H1 (cell line): ENCODE data around the gene FAM114A2. TPM values are rescaled to one million over a fixed set of nuclear protein-coding genes. Genes with fewer than 3 reads are reported as not detected.
"Not testable (repeated sequence)": the region's sequence is repeated elsewhere in the genome, so short reads cannot be mapped to it uniquely, and the experiment has no call there.

Experiments
- CTCF ChIA-PET: fragments of 300-600 bp; sonication (Branson Sonifier 250); formaldehyde crosslinking; loops from one replicate; lab custom pipeline; 2021; ENCODE audit not compliant: partially characterized antibody; lab: Charles Lee
- POLR2A ChIA-PET: fragments of 300-600 bp; sonication (Branson Sonifier 250); formaldehyde crosslinking; loops from one replicate; lab custom pipeline; 2021; ENCODE audit warnings: inconsistent platforms; ENCODE audit not compliant: partially characterized antibody; lab: Charles Lee
- DNase-seq, 2 experiments: peaks; one replicate each; pipeline versions ENCODE4 v3.0.0 to v3.0.0-alpha.2; 2010 to 2022; ENCODE audit warnings: low spot score in 2 of 2, low read depth in 1 of 2, mixed read lengths in 1 of 2
- FAIRE-seq: peaks from 2 replicates; lab custom pipeline; 2011; peaks lifted over from hg19 to GRCh38; lab: Jason Lieb, UNC
- H2AFZ ChIP-seq: 2 replicates; pipeline ENCODE4 v1.8.1; 2012; ENCODE audit warnings: low read length, inconsistent platforms
- H2AK5ac ChIP-seq: 2 replicates; pipeline ENCODE4 v1.6.1; 2013; ENCODE audit warnings: low read depth, low read length
- H2BK120ac ChIP-seq: replicated peaks from 2 replicates; pipeline ENCODE3; 2013; ENCODE audit warnings: low read depth, low read length, inconsistent platforms
- H2BK12ac ChIP-seq: 2 replicates; pipeline ENCODE4 v1.6.1; 2013; ENCODE audit warnings: low read depth, low read length
- H2BK15ac ChIP-seq: 2 replicates; pipeline ENCODE4 v1.6.1; 2013; ENCODE audit warnings: low read length
- H2BK20ac ChIP-seq: 2 replicates; pipeline ENCODE4 v1.6.1; 2013; ENCODE audit warnings: low read length
- H2BK5ac ChIP-seq: 2 replicates; pipeline ENCODE4 v1.6.1; 2013; ENCODE audit warnings: low read depth, low read length
- H3K14ac ChIP-seq: 2 replicates; pipeline ENCODE4 v1.6.1; 2013; ENCODE audit warnings: inconsistent platforms; ENCODE audit not compliant: insufficient read length
- H3K18ac ChIP-seq: 2 replicates; pipeline ENCODE4 v1.6.1; 2013; ENCODE audit warnings: low read length; ENCODE audit errors: extremely low read depth
- H3K23ac ChIP-seq: 2 replicates; pipeline ENCODE4 v1.6.1; 2013; ENCODE audit warnings: inconsistent platforms; ENCODE audit not compliant: insufficient read length
- H3K23me2 ChIP-seq: 2 replicates; pipeline ENCODE4 v1.6.1; 2013; ENCODE audit warnings: low read depth, low read length
- H3K27ac ChIP-seq: 2 replicates; pipeline ENCODE4 v1.6.1; 2011; ENCODE audit warnings: low read depth, low read length, inconsistent platforms
- H3K27me3 ChIP-seq, 4 experiments: replicated peaks in 1 of 4; 1 replicate in 1 of 4; 2 replicates in 3 of 4; pipeline versions ENCODE4 v1.6.1 to v1.8.1; 2011 to 2013; ENCODE audit warnings: low read length in 3 of 4, mild to moderate bottlenecking in 3 of 4, inconsistent platforms in 2 of 4, mixed read lengths in 2 of 4, moderate library complexity in 1 of 4; ENCODE audit not compliant: control insufficient read depth in 3 of 4, insufficient read depth in 3 of 4; ENCODE audit errors: extremely low read depth in 1 of 4
- H3K36me3 ChIP-seq, 4 experiments: 2 replicates each; pipeline versions ENCODE4 v1.6.1 to v1.8.1; 2011 to 2013; ENCODE audit warnings: mild to moderate bottlenecking in 4 of 4, low read length in 3 of 4, moderate library complexity in 2 of 4, control low read depth in 1 of 4, inconsistent platforms in 1 of 4; ENCODE audit not compliant: insufficient read depth in 4 of 4, control insufficient read depth in 2 of 4
- H3K4ac ChIP-seq: replicated peaks from 2 replicates; pipeline ENCODE3; 2013; ENCODE audit warnings: low read length, low read depth, mixed read lengths, inconsistent platforms; ENCODE audit not compliant: insufficient read length
- H3K4me1 ChIP-seq, 4 experiments: replicated peaks in 1 of 4; 1 replicate in 1 of 4; 2 replicates in 3 of 4; pipeline versions ENCODE4 v1.6.1 to v1.8.1; 2011 to 2013; ENCODE audit warnings: low read length in 3 of 4, inconsistent platforms in 2 of 4, mixed read lengths in 1 of 4; ENCODE audit not compliant: insufficient read depth in 4 of 4, control insufficient read depth in 3 of 4
- H3K4me2 ChIP-seq, 2 experiments: 2 replicates each; pipeline versions ENCODE4 v1.6.1 to v1.8.1; 2011 to 2013; ENCODE audit warnings: low read depth in 2 of 2, low read length in 2 of 2, control low read depth in 1 of 2, inconsistent platforms in 1 of 2, mild to moderate bottlenecking in 1 of 2; ENCODE audit not compliant: insufficient read depth in 1 of 2
- H3K4me3 ChIP-seq, 4 experiments: fragments of 200-600, 300-600 bp in 1 of 4; sonication (generic), shearing (Covaris generic), sonication (Bioruptor Twin) in 1 of 4; 2 replicates each; pipeline versions ENCODE4 v1.5.1 to v1.8.1; 2011 to 2016; ENCODE audit warnings: low read length in 4 of 4, low read depth in 3 of 4, control low read depth in 2 of 4, inconsistent platforms in 2 of 4, mild to moderate bottlenecking in 2 of 4, mixed read lengths in 1 of 4, moderate library complexity in 1 of 4; ENCODE audit not compliant: insufficient read depth in 2 of 4; ENCODE audit errors: extremely low read depth in 1 of 4
- H3K56ac ChIP-seq: replicated peaks from 2 replicates; pipeline ENCODE3; 2013; ENCODE audit warnings: low read depth, mild to moderate bottlenecking, mixed read lengths, low read length, inconsistent platforms; ENCODE audit not compliant: insufficient read length
- H3K79me1 ChIP-seq: 2 replicates; pipeline ENCODE4 v1.6.1; 2013; ENCODE audit warnings: low read depth, low read length, control low read depth
- H3K79me2 ChIP-seq, 2 experiments: 2 replicates each; pipeline versions ENCODE4 v1.6.1 to v1.8.1; 2012 to 2013; ENCODE audit warnings: low read length in 2 of 2, mild to moderate bottlenecking in 2 of 2, inconsistent platforms in 1 of 2; ENCODE audit not compliant: insufficient read depth in 2 of 2, control insufficient read depth in 1 of 2
- H3K9ac ChIP-seq, 4 experiments: replicated peaks in 1 of 4; 1 replicate in 1 of 4; 2 replicates in 3 of 4; pipeline versions ENCODE4 v1.6.1 to v1.8.1; 2011 to 2013; ENCODE audit warnings: low read depth in 3 of 4, low read length in 3 of 4, control low read depth in 2 of 4, mild to moderate bottlenecking in 2 of 4, moderate library complexity in 2 of 4, inconsistent platforms in 1 of 4; ENCODE audit errors: extremely low read depth in 1 of 4
- H3K9me3 ChIP-seq, 2 experiments: 2 replicates each; pipeline versions ENCODE4 v1.6.1 to v1.8.1; 2012 to 2013; ENCODE audit warnings: mild to moderate bottlenecking in 2 of 2, moderate library complexity in 2 of 2, control low read depth in 1 of 2, inconsistent platforms in 1 of 2, low read depth in 1 of 2, low read length in 1 of 2, mixed read lengths in 1 of 2; ENCODE audit not compliant: insufficient read depth in 2 of 2
- H4K20me1 ChIP-seq, 2 experiments: replicated peaks in 1 of 2; 2 replicates each; pipeline versions ENCODE3 to v1.8.1; 2011 to 2013; ENCODE audit warnings: inconsistent platforms in 2 of 2, low read length in 2 of 2, mild to moderate bottlenecking in 1 of 2; ENCODE audit not compliant: insufficient read depth in 2 of 2, control insufficient read depth in 1 of 2
- H4K5ac ChIP-seq: 2 replicates; pipeline ENCODE4 v1.6.1; 2013; ENCODE audit warnings: low read length, low read depth, mixed read lengths, inconsistent platforms; ENCODE audit not compliant: insufficient read length
- H4K8ac ChIP-seq: 2 replicates; pipeline ENCODE4 v1.8.0; 2013; ENCODE audit warnings: mild to moderate bottlenecking, moderate library complexity, low read length, inconsistent platforms; ENCODE audit not compliant: insufficient read depth; ENCODE audit errors: extremely low read depth
- H4K91ac ChIP-seq: replicated peaks from 2 replicates; pipeline ENCODE3; 2013; ENCODE audit warnings: low read length, mixed read lengths, inconsistent platforms; ENCODE audit not compliant: insufficient read length
- WGBS, 2 experiments: shearing (Covaris generic) in 1 of 2; methylation state at CpG; one replicate each; pipeline versions ENCODE4 v1.1.6 to v1.1.7; 2013 to 2015; ENCODE audit warnings: low lambda C conversion rate in 2 of 2, mixed read lengths in 2 of 2, inconsistent platforms in 1 of 2, low coverage in 1 of 2, missing lambda C conversion rate in 1 of 2; ENCODE audit not compliant: insufficient replicate concordance in 2 of 2, insufficient coverage in 1 of 2, insufficient read length in 1 of 2; ENCODE audit errors: extremely low coverage in 1 of 2, missing lambda C conversion rate in 1 of 2; 5-methylcytosine and 5-hydroxymethylcytosine counted together
- polyA plus RNA-seq, 7 experiments: library from polyadenylated mRNA; depleted of rRNA in 3 of 7; stranded (reverse) in 5 of 7; unstranded in 2 of 7; fragments of >200 nt in 5 of 7; fragments of 200-250 nt in 2 of 7; gene quantifications; 1 replicate in 5 of 7; 2 replicates in 1 of 7; 4 replicates in 1 of 7; pipeline versions ENCODE4 v1.2.1 to v1.2.3, GENCODE V29; 2011 to 2013; ENCODE audit warnings: missing spikeins in 2 of 7, mixed read lengths in 2 of 7
- total RNA-seq: library from RNA; stranded (reverse); fragmentation: NEBNext Ultra II Directional; extraction: Animal tissue kit (Norgen Biotek cat#: 25700); gene quantifications from 2 replicates; pipeline ENCODE4 v1.2.1, GENCODE V29; 2021

The FAM114A2 gene
- total and polyA plus RNA-seq, 2 of the 8 experiments (the other 6 are each of a cell fraction or from before 2014, with no cell fraction given) = 3.8 to 9.2 TPM

- H4K5ac ChIP-seq, H3K9me3 ChIP-seq, H2AFZ ChIP-seq, H3K4me3 ChIP-seq, H3K23ac ChIP-seq, H3K56ac ChIP-seq, H3K4me1 ChIP-seq, H3K9ac ChIP-seq, DNase-seq, H3K4me2 ChIP-seq, H3K4ac ChIP-seq, H3K18ac ChIP-seq, H3K27me3 ChIP-seq, H2AK5ac ChIP-seq, H2BK120ac ChIP-seq, H3K79me2 ChIP-seq, H2BK15ac ChIP-seq, H4K91ac ChIP-seq, H3K79me1 ChIP-seq, FAIRE-seq, H3K36me3 ChIP-seq, H3K23me2 ChIP-seq, H4K20me1 ChIP-seq, H4K8ac ChIP-seq, H2BK5ac ChIP-seq, H3K14ac ChIP-seq, H2BK12ac ChIP-seq, H2BK20ac ChIP-seq, H3K27ac ChIP-seq: not testable (repeated sequence)
- ChIA-PET POLR2A (interaction anchor here (1.9 kb wide), 1 partner anchor 11 kb away, joined by 9 read pairs; no protein-coding TSS in a partner anchor), CTCF (interaction anchor here (0.8 to 9.6 kb wide), 18 partner anchors 11 to 392 kb away, joined by 3 to 61 read pairs (median 5); no protein-coding TSS in a partner anchor)
- WGBS, 2 experiments = 95% methylated on average over 5 of the region's 5 CpGs; no CpG with 5 or more reads in 1 of the 2 experiments
Measured at GRCh38 chr5:154069854-154070253, 31.1 kb upstream of the FAM114A2 start.
